Measurements from ENCODE around the gene ZCCHC8.
"Not testable (repeated sequence)": the region's sequence is repeated elsewhere in the genome, so short reads cannot be mapped to it uniquely, and the experiment has no call there.

Gene ZCCHC8

DNA sequence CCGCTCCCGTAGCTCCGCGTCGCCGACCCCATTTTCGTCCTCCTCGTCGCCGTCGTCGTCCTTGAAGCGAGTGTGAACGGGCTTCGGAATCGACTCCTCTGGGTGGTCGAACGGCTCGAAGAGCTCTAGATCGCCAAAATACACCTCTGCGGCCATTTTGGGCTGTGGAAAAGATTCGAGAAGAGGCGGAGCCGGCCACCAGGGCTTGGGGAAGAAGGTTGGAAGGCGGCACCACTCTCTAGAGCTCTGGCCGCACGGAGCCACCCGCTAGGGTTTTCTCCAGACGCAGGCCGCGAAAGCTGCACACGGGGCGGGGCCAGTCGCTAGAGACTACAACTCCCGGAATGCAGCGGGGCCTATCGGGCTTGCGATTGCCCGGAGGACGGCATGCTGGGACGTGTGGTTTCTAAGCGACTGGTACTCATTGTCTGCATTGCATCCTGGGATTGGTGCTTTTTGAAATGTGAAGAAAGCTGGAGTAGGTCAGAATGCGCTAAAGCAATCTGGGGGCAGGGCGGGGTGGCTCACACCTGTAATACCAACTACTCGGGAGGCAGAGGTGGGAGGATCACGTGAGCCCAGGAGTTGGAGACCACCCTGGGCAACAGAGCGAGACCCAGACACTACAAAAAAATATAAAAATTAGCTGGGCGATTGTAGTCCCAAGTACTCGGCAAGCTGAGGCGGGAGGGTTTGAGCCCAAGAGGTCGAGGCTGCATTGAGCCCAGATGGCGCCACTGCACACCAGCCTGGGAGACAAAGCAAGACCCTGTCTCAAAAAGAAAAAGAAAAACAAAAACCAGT lies at the start of gene ZCCHC8:
TSS of gene ZCCHC8 (minus strand) at position 248 of the 804 bp plus-strand sequence. CDS start at position 156, 92 bp downstream.
- peak; percentile 98 for DNase-seq

DNA sequence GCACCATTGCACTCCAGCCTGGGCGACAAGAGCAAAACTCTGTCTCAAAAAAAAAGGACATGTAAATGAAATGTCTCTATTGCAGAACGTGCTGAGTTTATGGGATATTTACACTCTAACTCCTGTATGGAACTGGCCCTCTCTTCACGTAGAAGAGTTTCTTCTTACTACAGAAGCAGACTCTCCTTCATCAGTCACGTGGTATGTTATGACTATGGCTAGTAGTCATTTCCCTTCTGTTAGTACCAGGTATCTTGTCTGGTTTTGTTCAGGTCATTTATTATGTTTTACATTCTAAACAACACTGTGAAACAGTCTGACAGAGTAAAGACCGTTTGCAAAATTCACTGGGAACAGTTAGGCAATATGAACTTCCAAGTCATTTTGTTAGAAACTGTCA lies 46.6 kb upstream of the ZCCHC8 start:
- DNase-seq, result no peak

DNA sequence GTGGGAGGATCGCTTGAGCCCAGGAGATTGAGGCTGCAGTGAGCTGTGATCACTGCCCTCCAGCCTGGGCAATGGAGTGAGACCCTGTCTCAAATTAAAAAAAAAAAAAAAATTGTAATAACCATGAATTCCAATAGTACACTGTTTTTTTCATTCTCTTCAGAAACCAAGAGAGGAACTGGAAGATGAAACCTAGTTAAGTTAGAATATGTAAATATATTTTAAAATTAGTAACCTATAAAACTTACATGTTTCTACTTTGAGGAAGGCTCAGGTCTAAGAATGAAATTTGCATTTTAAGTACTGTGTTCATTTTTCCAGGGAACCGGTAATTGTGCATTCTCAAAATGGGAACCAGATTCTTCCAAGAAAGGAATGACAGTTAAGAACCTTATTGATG lies 45.1 kb upstream of the ZCCHC8 start:
- DNase-seq, result no peak

DNA sequence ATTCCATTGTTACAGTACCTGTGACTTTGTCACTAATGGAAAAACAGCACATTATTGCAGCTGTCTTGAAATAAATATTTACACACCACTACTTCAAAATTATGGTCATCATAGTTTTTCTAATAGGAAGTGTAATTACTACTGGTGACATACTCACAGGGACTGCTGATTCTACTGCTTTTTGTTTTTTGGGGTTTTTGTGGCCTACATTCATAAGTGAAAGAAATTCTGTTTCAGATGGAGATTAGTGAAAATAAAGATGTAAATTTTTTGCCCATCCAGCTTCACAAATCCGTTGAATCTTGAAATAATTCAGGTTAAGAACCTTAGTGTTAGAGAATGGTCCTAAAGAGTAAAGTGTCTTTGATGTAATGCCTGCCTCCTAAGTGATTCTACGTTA lies 43.8 kb upstream of the ZCCHC8 start:
- no peak for DNase-seq

DNA sequence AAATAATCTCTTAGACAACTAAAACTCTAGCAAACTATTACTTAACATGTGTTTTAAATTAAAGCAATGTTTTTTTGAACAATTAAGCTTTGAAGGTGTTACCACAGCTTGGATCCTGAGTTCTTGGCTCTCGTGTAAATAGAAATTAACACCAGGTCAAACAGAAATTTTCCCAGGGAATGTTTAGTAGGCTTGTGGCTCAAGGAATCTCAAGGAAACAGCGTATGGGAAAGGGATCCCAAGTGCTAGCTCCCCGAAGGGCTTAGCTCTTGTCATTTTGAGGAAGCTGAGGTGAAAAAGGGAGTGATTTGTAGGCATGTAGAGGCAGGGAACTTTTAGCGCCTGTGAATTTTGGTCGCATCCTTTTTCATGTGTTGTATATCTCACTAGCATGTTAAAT lies 37.8 kb upstream of the ZCCHC8 start:
- DNase-seq, result no peak

DNA sequence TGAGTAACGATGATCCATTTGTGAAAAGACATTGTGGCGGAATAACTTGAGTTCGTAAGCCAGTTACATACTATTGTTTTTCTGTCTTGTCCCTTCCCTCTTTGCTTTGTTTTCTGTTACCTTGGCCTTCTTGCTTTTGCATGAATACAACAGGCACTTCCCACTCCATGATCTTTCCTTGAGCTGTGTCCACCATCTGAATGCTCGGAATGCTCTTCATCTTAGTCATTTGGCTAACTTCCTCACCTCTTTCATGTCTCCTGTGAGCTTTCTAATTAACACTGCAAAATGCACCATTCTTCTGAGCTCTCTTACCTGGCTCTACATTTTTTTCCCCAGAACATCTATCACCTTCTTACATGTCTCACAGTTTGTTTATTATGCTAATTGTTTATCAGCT lies 36.3 kb upstream of the ZCCHC8 start:
- no peak for DNase-seq

DNA sequence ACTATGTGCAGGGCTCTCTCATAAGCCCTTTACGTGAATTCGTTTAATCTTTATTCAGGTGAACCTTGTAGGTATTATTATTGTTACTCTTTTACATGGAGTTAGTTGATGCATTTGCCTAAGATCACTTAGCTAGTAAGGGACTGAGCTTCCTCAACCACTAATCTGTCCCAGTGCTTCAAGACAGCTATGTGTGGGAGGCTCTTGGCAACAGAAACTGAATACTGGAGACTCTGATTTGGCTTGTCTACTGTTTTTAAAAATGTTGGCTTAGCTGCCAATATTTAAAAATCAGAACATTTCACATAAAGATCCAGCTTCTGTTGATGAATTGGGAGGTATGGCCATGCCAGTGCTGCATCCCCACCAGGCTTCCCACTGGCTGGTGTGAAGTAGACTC lies 33.1 kb upstream of the ZCCHC8 start:
- DNase-seq, result no peak

DNA sequence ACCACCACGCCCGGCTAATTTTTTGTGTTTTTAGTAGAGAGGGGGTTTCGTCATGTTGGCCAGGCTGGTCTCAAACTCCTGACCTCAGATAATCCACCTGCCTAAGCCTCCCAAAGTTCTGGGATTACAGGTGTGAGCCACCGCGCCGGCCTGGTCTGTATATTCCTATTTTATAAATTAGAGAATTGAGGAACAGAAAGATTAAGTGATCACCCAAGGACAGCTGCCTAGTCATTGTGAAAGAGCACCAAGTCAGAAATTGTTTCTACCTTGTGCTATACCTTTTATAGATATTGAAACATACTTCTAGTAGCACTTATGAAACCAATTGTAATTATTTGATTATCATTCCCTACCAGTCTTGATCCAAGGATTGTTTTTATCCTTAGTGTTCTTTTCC lies 28.3 kb upstream of the ZCCHC8 start:
- DNase-seq, result no peak

DNA sequence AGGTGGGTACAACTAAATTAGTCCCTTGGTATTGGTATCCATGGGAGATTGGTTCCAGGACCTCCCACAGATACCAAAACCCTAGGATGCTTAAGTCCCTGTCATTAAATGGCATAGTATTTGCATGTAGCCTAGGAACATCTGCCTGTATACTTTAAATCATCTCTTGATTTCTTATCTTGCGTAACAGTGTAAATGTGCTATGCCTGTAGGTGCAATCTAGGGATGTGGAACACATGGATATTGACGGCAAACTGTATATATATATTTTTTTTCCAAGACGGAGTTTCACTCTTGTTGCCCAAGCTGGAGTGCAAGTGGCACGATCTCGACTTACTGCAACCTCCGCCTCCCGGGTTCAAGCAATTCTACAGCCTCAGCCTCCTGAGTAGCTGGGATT lies 27.9 kb upstream of the ZCCHC8 start:
- DNase-seq, result no peak

DNA sequence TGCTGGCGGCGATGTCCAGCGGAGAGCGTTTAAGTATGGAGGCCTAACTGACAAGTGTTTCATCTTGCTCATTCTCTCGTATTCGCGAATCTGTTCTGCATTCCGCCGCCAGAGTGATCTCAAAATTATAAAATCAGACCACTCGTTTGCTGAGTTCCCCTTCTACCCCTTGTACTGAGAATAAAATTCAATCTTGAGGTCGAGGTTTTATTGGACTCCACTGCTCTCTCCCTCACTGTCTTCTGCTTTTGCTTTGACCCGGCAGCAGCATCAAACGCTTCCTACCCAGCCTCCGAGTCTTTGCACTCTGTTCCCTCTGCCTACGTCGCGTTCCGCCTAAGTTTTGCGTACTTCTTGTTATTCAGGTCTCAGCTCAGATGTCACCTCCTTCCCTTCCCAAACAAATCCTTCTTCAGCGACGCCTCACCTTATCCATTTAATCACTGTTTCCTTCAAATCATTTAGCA lies 26.8 kb upstream of the ZCCHC8 start:
- no peak for DNase-seq

DNA sequence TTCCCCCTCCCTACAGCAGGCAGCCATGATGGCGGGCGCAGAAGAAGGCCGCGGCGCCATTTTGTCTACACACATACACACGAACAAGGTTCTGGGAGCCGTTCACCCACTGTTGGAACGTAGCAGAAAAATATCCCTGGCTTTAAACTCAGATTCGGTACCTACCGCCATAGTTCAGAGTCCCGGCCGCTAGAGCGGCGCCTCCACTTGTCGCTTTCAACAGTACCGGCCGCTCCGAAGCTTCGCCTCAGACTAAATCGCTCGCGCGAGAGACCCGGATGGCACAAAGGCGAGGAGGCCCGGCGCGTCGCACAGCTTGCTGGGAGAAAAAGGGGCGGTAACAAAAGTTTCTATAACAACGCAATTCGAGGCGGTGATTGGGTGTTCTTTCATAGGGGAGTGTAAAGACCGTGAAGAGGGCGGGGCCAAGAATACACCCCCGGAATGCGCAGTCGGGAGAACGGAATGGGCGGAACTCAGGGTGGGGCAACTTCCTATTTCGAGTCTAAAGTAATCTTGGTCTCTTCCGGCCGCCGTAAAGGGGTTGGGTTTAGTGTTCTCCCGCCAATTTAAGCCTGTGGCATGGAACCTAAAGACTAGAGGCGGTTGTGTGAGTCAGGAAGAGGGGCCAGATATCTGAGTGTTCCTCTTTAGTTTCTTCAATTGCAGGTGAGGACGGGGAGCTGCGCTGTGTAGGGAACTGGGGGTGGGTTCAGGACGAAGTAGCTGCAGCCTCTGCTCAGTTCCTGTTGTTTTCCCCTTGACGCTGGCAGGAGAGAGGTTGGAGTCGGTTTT lies 26.1 kb upstream of the ZCCHC8 start, which contains the start of the genes KNTC1 and RSRC2:
TSS of gene KNTC1 (plus strand) at position 567 of the 795 bp plus-strand sequence. CDS start 2,815 bp downstream, outside the sequence.
TSS of gene RSRC2 (minus strand) at position 254 of the 795 bp plus-strand sequence. CDS start at position 171, 83 bp downstream.
- peak; percentile 97 for DNase-seq

DNA sequence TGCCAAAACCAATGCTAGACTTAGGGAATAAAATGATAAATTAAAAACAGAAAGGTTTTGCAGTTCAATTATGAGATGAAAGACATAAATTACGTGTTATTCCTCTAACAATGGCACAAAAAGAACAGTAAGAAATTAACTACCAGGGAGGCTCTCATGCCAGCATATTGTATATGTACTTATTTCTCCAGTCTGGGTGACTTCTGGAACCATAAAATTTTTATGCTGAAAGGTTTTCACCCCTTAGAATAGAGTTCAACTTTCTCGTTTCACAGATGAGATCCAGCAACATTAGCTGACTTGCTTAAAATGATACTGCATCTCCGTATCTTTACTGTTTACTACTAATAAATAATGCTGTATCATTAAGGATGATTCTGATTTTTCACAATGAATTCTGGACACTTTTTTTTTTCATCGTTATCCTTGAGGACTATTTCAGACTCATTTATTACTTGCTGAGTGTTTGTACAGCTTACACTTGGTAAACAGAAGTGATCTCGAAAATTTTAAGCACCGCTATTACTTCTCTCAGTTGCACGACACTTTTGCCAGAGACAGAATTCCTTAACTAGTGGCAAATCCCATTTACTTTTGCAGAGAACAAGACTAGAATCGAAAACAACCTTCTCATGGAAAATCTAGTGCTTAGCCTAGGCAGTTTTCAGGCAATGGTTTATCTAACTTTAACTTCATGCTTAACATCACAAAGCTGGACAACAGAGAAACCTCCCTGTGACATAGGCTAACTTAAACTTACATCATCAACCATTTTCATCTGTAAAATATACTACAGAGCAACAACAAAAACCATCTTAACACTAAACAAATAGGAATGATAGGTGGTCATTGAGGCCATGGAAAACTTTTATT lies 23.4 kb upstream of the ZCCHC8 start:
- DNase-seq, result no peak

DNA sequence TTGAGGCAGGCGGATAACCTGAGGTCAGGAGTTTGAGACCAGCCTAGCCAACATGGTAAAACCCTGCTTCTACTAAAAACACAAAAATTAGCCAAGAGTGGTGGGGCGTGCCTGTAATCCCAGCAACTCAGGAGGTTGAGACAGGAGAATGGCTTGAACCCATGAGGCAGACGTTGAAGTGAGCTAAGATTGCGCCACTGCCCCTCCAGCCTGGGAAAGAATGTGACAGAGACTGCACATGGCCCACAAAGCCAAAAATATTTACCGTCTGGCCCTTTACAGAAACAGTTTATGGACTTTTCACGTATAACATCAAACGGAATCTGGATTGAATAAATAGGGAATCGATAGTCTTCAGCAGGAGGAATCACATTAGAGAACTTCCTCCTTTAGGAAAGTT lies 22.5 kb upstream of the ZCCHC8 start:
- no peak for DNase-seq

DNA sequence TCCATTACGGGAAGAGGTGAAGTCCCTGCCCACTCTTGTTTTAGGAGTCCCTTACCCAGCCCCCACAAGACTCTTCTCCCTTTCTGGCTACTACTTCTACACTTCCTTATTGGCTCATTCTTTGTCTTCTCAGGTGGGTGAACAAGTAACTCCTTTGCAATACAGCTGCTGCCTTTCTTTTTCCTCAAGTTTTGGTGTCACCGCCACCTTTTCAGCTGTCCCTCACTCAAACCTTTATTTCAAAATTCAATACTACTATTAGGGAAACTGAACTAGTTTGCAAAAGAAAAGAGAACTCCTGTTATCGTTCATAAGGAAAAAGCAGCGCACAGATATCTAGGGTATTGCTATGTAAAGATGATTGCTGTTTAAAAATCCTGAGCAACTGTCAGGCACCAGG lies 19.9 kb upstream of the ZCCHC8 start:
- no peak for DNase-seq

DNA sequence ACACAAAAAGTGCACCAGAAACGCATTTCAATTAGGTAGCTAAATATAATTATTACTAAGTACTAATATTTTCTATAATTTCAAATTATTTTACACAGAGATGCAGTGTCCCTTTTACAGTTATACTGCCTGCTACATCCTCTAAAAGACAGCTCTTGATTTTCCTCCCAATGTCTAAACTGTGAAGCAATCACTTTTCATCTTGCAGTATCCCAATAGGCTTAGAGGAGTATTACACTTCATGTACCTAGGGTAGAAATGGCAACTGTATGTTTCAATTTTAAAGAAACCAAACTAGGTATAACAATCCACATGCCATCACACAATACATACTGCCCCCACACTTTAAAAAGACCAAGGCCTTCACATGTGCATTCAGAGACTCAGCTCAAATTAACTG lies 18.7 kb upstream of the ZCCHC8 start:
- DNase-seq, result no peak

DNA sequence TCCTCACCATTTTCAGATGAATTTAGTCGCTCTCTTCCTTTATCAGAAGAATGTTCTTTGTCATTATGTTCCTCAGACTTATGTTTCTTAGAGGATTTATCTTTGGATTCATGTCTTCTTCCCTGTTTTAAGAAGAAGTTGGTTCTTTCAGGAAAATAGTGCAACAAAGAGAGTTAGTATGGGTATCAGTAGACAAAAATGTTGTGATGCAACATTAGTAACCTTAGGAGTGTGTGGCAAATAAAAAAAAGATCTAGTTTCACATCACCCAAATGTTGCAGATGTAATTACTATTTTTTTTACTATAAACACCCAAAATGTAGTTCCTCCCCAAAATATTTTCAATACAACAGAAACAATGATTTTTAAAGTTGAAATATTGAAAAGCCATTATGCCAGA lies 18.2 kb upstream of the ZCCHC8 start:
- no peak for DNase-seq

DNA sequence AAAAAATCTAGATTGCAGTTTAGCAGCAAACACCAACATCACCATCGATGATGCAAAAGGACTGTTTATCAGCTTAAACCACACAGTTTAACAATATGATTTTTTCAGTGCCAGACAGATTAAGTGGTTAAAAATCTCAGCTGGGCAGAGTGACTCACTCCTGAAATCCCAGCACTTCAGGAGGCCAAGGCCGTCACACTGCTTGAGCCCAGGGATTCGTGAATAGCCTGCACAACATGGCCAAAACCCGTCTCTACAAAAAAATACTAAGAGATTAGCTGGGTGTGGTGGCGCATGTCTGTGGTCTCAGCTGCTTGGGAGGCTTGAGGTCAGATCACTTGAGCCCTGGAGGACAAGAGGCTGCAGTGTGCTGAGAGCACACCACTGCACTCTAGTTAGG lies 17.1 kb upstream of the ZCCHC8 start:
- DNase-seq, result no peak

DNA sequence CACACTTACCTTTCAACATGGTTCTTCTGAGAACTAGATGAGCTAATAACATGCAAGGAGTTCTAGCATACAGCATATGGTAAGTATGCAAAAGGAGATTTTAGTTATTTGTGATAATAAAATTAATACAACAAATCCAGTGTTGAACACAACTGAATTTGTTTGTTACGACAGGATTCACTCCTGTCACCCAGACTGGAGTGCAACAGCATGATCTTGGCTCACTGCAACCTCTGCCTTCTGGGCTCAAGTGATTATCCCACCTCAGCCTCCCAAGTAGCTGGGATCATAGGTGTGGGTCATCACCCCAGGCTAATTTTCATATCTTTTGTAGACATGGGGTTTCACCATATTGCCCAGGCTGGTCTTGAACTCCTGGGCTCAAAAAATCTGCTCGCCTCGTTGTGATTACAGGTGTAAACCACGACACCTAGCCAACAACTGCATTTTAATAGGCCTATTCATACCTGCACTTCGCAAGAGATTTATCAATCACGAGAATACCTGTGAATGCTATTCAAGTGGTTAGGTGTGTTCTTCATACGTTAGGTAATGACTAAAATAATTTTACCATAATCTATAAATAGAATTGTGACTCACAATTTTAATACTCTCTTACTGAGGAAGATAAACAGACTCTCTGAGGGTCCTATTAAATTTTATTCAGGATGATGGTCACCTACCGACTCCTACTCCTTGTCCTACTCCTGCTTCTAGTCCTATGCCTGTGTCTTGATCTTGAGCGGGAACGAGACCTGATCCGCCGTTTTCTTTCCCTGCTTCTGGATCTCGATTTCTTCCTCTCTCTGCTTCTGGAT lies 16.0 kb upstream of the ZCCHC8 start:
- DNase-seq, result no peak

DNA sequence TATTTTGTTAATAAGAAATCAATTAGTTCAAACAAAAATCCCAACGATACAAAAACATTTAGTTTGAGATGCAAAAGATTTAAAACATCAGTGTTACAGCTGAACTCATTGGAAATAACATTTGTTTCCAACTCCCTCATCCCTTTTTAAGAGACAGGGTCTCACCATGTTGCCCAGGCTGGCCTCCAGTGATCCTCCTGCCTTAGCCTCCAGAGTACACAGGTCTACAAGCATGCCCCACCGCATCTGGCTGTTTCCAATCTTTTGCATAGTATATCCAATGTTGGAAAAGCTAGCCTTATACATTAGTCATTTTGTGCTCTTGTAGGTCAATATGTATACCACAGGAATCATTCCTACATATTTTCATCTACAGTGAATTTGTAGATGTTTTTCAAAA lies 14.5 kb upstream of the ZCCHC8 start:
- no peak for DNase-seq

DNA sequence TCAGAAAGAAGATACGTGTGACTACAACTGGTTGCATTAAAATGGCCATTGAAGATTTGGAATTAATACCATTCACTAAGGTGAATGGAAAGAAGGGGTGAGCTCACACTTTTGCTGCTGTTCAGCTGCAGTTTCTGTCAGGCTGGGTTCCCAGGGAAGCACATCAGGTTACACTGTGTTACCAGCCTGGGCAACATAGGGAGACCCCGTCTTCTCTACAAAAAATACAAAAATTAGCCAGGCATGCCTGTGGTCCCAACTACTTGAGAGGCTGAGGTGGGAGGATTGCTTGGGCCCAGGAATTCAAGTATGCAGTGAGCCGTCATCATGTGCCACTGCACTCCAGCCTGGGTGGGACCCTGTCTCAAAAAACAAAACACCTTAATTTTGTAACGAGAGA lies 12.9 kb upstream of the ZCCHC8 start:
- no peak for DNase-seq

DNA sequence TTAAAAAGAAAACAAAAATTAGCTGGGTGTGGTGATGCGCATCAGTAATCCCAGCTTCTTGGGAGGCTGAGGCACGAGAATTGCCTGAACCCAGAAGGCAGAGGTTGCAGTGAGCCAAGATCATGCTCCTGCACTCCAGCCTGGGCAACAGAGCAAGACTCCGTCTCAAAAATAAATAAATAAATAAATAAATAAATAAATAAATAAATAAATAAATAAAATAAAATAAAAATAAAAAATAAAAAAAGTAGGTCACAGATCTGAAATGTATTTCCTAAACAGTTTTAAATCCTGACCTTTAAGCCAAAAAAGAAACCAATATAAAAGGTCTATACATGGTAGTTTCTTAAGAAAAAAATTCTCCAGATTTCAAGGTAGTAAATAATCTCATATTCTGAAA lies 12.3 kb upstream of the ZCCHC8 start:
- DNase-seq, result not testable (repeated sequence)

DNA sequence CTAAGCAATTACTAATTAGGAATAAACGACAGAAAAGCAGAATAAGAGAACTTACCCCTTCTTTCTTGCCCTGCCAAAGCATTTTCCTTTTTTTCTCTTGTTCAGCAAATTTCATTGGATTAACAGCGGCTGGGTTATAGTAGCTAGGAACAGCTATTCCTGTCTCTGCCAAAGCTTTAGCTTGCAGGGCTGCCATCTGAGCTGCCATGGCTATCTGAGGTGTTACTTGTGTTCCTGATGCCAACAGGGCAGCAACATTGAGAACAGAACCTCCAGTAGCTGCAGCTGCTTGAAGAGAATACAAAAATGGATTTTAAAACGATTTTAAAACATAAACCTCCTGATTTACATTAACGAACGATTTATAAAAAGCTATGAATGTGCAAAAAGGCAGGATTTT lies 7.4 kb upstream of the ZCCHC8 start:
- DNase-seq, result no peak

All from NCI-H524 treated with DMSO at 0.1 percent for 48 hours (cell line).